Measurements from ENCODE around the gene UBE2N. TPM values are rescaled to one million over a fixed set of nuclear protein-coding genes. Genes with fewer than 3 reads are reported as not detected.
"Not testable (repeated sequence)": the region's sequence is repeated elsewhere in the genome, so short reads cannot be mapped to it uniquely, and the experiment has no call there.

The UBE2N gene
- total RNA-seq, 4 donors from 2014 or later = 22.5 to 44.8 (median 40.6) TPM

DNA sequence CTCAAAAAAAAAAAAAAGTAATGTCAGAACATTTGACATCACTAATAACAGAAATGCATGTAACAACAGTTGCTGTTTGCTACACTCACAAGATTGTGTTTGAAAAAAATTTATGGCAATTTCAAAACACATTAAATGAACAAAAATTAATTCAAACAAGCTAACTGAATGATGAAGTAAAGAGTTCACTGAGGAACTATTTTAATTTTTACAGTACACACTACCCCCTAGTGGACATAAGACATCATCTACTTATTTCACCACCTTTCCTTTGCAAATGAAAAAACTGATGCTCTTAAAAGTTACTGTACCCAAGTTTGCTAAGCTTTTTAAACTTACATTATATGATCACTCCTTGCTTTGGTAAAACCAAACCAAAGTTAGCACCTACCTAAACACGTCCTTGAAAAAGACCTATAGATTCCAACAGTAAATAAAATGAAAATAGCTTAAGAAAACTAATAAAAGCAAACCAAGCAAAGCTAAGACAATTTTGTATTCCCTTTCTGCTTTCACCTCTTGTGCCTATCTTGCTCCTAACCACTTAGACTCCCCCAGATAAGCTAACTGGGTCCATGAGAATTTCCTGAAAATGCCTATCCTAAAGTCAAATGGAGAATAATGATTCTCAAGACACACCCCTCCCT is 22.2 kb downstream of the UBE2N start:
- 31 to 51% methylated on average over 1 of the region's 1 CpG for WGBS, 2 donors
- intact Hi-C loops (cut with DNase I; ENCODE audit: low total_unique reads) = no loop called here
- no peak for TF ChIP-seq POLR2A (IDR thresholded peaks at IDR 0.05)
- TF ChIP-seq, protein P1, sequence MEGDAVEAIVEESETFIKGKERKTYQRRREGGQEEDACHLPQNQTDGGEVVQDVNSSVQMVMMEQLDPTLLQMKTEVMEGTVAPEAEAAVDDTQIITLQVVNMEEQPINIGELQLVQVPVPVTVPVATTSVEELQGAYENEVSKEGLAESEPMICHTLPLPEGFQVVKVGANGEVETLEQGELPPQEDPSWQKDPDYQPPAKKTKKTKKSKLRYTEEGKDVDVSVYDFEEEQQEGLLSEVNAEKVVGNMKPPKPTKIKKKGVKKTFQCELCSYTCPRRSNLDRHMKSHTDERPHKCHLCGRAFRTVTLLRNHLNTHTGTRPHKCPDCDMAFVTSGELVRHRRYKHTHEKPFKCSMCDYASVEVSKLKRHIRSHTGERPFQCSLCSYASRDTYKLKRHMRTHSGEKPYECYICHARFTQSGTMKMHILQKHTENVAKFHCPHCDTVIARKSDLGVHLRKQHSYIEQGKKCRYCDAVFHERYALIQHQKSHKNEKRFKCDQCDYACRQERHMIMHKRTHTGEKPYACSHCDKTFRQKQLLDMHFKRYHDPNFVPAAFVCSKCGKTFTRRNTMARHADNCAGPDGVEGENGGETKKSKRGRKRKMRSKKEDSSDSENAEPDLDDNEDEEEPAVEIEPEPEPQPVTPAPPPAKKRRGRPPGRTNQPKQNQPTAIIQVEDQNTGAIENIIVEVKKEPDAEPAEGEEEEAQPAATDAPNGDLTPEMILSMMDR (IDR thresholded peaks at IDR 0.05) = no peak
- no peak for DNase-seq (ENCODE audit: low spot score in 2 of 2)
- H3K4me3 ChIP-seq (ENCODE audit: low read depth, poor library complexity, severe bottlenecking) = no peak overlapping the region

GRCh38 chr12:93417967-93418480 is 23.7 kb downstream of the UBE2N start:
- DNase-seq (ENCODE audit: low spot score in 2 of 2) = no peak
- TF ChIP-seq POLR2A (IDR thresholded peaks at IDR 0.05) = no peak
- TF ChIP-seq, protein P1 (IDR thresholded peaks at IDR 0.05) = no peak
- intact Hi-C loops (cut with DNase I; ENCODE audit: low total_unique reads) = no loop called here
- 91% methylated on average over 4 of the region's 4 CpGs for WGBS, 2 donors
- no peak overlapping the region for H3K4me3 ChIP-seq (ENCODE audit: low read depth, poor library complexity, severe bottlenecking)

- TF ChIP-seq POLR2A (IDR thresholded peaks at IDR 0.05) = no peak
- TF ChIP-seq, protein P1 (IDR thresholded peaks at IDR 0.05) = no peak
- intact Hi-C loops (cut with DNase I; ENCODE audit: low total_unique reads) = no loop called here
- WGBS, 2 donors = 63 to 67% methylated on average over 3 of the region's 3 CpGs
- H3K4me3 ChIP-seq (ENCODE audit: low read depth, poor library complexity, severe bottlenecking) = no peak overlapping the region
- DNase-seq (ENCODE audit: low spot score in 2 of 2) = no peak
These were observed 25.9 kb downstream of the UBE2N start for GRCh38 chr12:93415723-93416464.

DNA sequence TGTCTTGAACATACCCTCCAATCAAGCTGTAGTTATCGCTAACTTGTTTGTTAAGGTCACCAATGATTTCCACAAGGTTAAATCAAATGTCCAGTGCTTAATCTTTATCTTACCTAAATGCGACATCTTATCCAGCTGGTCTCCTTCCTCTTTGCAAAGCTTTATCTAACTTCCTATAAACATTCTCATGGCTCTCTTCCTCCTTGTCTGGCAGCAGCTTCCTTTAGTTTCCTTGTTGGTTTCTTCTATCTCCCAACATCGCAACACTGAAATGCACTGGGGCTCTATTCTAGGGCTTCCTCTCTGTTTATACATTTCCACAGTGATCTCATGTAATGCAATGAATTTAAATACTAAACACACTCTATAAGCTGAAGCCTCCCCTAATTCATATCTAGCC is 28.7 kb downstream of the UBE2N start:
- 86 to 88% methylated on average over 3 of the region's 3 CpGs for WGBS, 2 donors
- intact Hi-C loops (cut with DNase I; ENCODE audit: low total_unique reads) = no loop called here

DNA sequence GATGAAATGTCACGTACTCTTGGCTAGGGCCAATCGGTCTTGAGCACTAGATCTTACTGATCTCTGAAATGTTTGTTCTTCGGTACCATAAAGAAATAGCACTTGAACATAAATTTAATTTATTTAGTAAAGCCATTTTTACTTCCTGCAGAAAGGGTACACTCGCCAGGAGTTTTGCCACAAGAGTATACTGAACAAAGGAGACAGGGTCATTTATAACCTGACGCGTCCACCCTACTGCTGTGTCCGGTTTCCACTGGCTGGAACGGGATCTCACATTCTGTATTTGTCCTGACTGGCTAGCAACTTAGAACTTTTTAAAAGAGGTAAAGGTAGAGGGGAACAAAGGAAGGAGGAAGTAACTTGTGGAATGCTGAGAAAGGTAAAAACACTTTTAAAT is 29.4 kb downstream of the UBE2N start:
- DNase-seq (ENCODE audit: low spot score in 2 of 2); intact Hi-C loops (cut with DNase I; ENCODE audit: low total_unique reads); H3K4me3 ChIP-seq (ENCODE audit: low read depth, poor library complexity, severe bottlenecking): not testable (repeated sequence)
- WGBS, 2 donors = 83 to 87% methylated on average over 8 of the region's 8 CpGs

More for the DNA sequence above, 28.7 kb downstream of the UBE2N start:
- H3K4me3 ChIP-seq (ENCODE audit: low read depth, poor library complexity, severe bottlenecking) = no peak overlapping the region
- no peak for DNase-seq (ENCODE audit: low spot score in 2 of 2)
- no peak for TF ChIP-seq POLR2A (IDR thresholded peaks at IDR 0.05)
- TF ChIP-seq, protein P1 (IDR thresholded peaks at IDR 0.05) = no peak

DNA sequence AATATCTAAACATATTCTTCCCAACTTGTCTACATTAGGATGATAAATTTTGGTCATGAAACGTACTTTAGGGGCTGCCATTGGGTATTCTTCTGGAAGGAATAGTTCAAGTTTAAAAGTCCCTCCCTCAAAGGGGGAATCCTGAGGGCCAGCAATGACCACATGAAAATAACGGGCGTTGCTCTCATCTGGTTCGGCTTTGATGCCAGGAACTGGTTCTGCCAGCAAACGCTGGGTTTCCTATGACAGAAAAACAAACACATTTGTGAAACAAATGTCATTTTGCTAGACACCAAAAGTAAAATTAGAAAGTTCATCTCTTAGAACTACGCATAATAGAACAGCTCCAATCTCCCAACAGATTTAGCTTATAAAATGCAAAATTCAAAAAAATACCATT is 30.7 kb downstream of the UBE2N start:
- 43 to 56% methylated on average over 6 of the region's 6 CpGs for WGBS, 2 donors
- H3K4me3 ChIP-seq (ENCODE audit: low read depth, poor library complexity, severe bottlenecking); DNase-seq (ENCODE audit: low spot score in 2 of 2); intact Hi-C loops (cut with DNase I; ENCODE audit: low total_unique reads): not testable (repeated sequence)

GRCh38 chr12:93409343-93410187 is 32.2 kb downstream of the UBE2N start:
- DNase-seq (ENCODE audit: low spot score in 2 of 2); intact Hi-C loops (cut with DNase I; ENCODE audit: low total_unique reads); H3K4me3 ChIP-seq (ENCODE audit: low read depth, poor library complexity, severe bottlenecking): not testable (repeated sequence)
- 56% methylated on average over 4 of the region's 4 CpGs for WGBS, 2 donors

All from lower leg skin (tissue), 4 donors.